GF-D8 (cell line): Measurements from ENCODE around the gene ILKAP.

Source experiments
- DNase-seq: peaks from one replicate; lab custom pipeline; 2025; lab: John Stamatoyannopoulos, UW

The ILKAP gene

GRCh38 chr2:238124488-238125126 lies 78.9 kb downstream of the ILKAP start:
- DNase-seq, result no peak

DNA sequence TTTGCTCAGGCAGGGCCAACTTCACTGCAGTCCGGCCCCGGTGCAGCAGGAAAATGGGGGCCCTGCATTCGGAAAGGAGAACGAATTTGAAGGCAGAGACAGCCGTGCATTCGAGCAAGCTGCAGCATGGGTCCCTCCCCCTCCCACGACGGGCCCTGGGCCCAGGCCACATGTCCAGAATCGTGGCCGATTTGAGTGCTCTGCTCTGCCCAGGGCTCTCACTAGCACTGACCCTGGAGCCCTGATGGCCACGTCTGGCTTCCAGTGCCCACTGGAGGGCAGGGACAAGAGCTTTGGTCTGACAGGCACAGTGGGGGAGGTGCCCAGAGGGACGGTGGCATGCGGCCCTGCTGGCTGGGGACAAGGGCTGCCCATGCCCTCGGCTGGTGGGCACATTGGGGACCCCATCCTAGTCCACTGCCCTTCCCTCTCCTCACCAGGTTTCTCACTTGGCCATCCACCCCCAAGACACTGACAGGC lies 79.5 kb downstream of the ILKAP start:
- DNase-seq, result no peak

DNA sequence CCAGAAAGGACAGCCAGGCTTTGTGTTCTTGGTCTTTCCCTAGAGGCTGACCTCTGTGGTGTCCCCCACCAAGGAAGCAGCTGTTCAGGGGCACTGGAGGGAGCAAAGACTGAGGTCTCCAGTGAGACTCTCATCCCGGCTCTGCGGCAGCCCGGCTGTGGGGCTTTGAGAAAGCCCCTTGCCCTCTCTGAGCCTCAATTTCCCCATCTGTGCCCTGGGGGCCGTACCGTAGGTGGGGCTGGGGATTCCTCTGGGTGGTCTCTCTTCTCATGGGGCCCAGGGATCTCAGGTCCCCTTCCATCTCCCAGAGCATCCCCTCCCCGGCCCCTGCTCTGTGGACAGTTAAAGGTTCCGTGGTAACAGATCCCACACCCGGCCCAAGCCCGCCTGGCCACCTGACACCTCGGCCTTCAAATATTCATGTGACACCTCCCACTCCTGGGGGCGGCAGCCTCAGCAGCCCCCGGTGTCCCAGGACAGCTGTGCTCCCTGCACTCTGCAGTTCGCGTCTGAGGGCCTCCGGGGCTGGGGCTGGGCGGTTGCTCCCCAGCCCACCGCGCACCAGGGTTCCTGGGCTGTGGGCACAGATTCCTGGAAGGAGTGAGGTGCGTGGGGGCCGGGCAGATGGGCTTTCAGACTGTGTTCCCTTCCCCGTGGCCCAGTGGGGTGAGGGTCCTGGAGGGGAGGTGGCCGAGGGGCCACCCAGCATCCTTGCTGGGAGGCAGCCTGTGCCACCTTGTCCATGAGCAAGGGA lies 80.1 kb downstream of the ILKAP start:
- no peak for DNase-seq

DNA sequence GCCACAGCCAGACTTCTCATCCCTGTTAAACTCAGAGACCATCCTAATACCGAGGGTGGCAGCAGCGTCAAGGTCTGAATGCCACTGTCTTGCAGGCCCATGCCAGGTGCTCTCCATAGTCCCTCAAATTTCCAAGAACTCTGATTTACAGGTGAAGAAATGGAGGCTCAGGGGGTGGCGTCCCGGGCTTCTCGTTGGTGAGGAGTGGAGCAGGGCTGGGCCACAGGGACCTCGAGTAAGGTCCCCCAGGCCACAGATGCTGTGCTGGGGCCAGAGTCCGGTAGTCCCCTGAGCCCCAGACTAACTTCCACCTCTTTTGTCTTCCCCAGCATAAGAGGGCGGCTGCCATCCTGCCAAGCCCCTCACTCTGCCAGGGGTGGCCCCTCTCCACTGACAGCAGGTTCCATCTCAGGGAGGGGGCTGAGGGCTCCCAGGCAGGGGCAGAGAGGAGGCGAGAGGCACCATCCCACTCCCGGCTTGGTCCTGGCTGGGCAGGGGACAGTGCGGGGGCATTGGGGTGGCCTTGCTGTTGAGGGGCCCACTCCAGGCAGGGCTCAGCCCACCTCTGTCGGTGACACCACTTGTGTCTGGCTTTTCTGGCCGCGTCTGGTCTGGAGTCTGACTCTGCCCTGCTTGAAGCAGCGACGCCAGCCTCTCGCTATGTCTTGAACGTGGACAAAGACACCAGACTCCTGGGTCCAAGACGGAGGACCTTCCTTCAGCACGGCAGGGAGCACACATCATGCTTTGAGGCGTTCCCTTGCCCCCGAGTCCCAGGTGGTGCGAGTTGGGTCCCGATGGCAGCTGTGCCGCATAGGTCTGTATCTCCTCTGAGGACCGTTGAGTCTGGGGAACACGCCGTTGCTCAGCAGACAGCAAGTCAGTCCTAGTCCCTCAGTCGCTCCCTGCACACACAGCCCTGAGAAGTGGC lies 80.9 kb downstream of the ILKAP start:
- no peak for DNase-seq

DNA sequence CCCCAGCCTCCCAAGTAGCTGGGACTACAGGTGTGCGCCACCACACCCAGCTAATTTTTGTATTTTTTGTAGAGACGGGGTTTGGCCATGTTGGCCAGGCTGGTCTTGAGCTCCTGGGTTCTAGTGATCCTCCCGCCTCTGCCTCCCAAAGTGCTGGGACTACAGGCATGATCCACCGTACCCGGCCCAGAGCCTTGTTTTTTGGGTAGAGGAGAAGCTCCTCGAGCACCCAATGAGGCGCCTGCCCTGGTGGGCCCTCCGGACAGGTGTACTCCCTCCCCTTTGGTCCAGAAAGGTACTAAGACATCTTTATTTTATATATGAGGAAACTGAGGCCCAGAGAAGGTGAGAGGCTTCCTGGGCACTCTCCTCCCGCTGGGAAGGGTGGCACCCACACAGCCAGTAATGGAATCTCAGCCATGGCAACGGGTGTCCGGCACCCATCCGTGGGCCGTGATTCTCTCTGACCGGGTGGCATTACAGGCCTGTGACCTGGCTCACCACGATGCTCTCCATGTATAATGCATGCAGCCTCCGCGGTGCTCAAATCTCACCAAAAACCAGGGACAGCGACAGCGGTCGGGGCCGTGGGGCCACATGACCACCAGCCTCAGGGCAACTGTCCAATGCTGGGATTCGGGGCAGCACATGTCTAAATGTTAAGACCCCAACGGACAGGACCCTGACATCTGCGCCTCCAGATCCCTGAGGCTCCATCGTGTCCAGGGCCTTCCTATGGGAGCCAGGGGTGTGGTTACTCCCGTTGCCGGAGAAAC lies 81.8 kb downstream of the ILKAP start:
- no peak for DNase-seq

DNA sequence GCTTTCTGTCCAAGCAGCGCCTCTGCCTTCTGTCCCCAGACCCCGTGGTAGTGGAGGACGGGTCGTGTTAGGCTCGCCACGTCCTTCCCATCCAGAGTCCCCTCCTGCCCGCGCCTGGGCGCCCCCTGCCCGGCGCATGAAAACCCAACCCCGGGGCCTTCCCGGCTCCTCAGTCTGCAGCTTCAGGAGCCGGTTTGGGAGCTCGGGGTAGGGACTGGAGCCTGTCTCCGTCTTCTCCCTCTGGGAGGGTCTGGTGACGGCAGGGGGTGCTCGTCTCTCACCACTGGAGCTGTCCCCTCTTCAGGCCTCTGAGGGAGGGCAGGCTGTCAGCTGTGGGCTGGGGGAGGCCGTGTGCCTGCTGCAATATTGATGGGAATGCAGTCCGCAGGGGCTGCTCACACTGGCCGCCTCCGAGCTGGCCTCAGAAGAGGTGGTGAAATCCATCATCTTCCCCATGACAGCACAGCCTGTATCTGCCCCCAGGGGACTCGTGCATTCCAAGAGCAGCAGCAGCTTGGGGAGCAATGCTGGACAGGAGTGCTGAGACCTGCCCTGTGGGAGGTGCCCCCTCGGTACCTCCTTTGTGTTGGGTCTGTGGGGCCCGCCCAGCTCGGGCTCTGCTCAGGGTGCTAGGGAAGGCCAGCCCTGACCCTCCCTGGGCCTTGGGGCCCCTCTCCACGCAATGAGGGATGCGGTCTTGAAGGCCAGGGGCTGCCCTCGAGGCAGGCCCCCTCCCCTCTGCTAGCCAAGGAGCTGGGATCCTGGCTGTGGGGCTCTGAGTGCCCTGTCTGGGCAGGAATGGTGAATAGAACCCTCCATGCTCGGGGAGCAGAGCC lies 82.8 kb downstream of the ILKAP start:
- DNase-seq, result no peak
